ENCODE data around the gene GAB2.
"Not testable (repeated sequence)": the region's sequence is repeated elsewhere in the genome, so short reads cannot be mapped to it uniquely, and the experiment has no call there.

GAB2 gene

GRCh38 chr11:78363024-78363619 lies 54.5 kb downstream of the GAB2 start:
- no peak for DNase-seq

- no peak for DNase-seq
Measured at GRCh38 chr11:78361228-78361627, 56.4 kb downstream of the GAB2 start.

GRCh38 chr11:78359921-78360320 lies 57.7 kb downstream of the GAB2 start:
- no peak for DNase-seq

- not testable (repeated sequence) for DNase-seq
Measured at GRCh38 chr11:78357924-78358323, 59.7 kb downstream of the GAB2 start.

GRCh38 chr11:78357425-78357824 lies 60.2 kb downstream of the GAB2 start:
- DNase-seq = not testable (repeated sequence)

- not testable (repeated sequence) for DNase-seq
Measured at GRCh38 chr11:78355742-78356141, 61.9 kb downstream of the GAB2 start.

GRCh38 chr11:78355309-78355705 lies 62.3 kb downstream of the GAB2 start:
- DNase-seq = no peak

- no peak for DNase-seq
Measured at GRCh38 chr11:78354408-78355308, 63.0 kb downstream of the GAB2 start.

- no peak for DNase-seq
Measured at GRCh38 chr11:78351979-78352841, 65.4 kb downstream of the GAB2 start.

- no peak for DNase-seq
Measured at GRCh38 chr11:78351193-78351592, 66.4 kb downstream of the GAB2 start.

GRCh38 chr11:78350646-78351165 lies 66.9 kb downstream of the GAB2 start:
- DNase-seq = no peak

- DNase-seq = no peak
Measured at GRCh38 chr11:78350091-78350645, 67.5 kb downstream of the GAB2 start.

GRCh38 chr11:78349624-78350023 lies 68.0 kb downstream of the GAB2 start:
- DNase-seq = no peak

- DNase-seq = no peak
Measured at GRCh38 chr11:78349114-78349513, 68.5 kb downstream of the GAB2 start.

- no peak for DNase-seq
Measured at GRCh38 chr11:78347956-78348355, 69.7 kb downstream of the GAB2 start.

- DNase-seq = no peak
Measured at GRCh38 chr11:78346799-78347198, 70.8 kb downstream of the GAB2 start.

GRCh38 chr11:78345450-78345849 lies 72.2 kb downstream of the GAB2 start:
- no peak for DNase-seq

- DNase-seq = no peak
Measured at GRCh38 chr11:78344676-78345075, 72.9 kb downstream of the GAB2 start.

- no peak for DNase-seq
Measured at GRCh38 chr11:78344094-78344493, 73.5 kb downstream of the GAB2 start.

- DNase-seq = no peak
Measured at GRCh38 chr11:78343303-78343702, 74.3 kb downstream of the GAB2 start.

- no peak for DNase-seq
Measured at GRCh38 chr11:78341841-78342240, 75.8 kb downstream of the GAB2 start.

GRCh38 chr11:78340530-78340929 lies 77.1 kb downstream of the GAB2 start:
- DNase-seq = no peak

- DNase-seq = no peak
Measured at GRCh38 chr11:78339945-78340344, 77.7 kb downstream of the GAB2 start.

Data from stimulated activated CD4-positive, alpha-beta T cell treated with anti-CD3 and anti-CD28 coated beads, Interleukin-2, amount 100 ng/mL, for 48 hours (primary cell).